Activated T-helper 2 cell treated with anti-CD3 and anti-CD28 coated beads, Interferon-gamma antibody, Interleukin-2, Interleukin-4, amounts not matched to agents 10 μg/mL and 5 μg/mL and 100 μg/mL, durations not matched to agents 14 hours and 24 hours and 36 hours (primary cell): ENCODE data around the gene MYO3A. TPM values are rescaled to one million over a fixed set of nuclear protein-coding genes. Genes with fewer than 3 reads are reported as not detected.

Experiments
- DNase-seq: peaks from one replicate; pipeline ENCODE4 v3.0.0; 2021; ENCODE audit warnings: low spot score
- H3K27ac Mint-ChIP-seq: one replicate; pipeline ENCODE4 v1.8.0; 2021; ENCODE audit warnings: mixed read lengths
- H3K27me3 Mint-ChIP-seq: one replicate; pipeline ENCODE4 v1.8.0; 2021; ENCODE audit warnings: low read depth, mixed read lengths
- H3K36me3 Mint-ChIP-seq: one replicate; pipeline ENCODE4 v1.8.0; 2021; ENCODE audit warnings: low read depth, mixed read lengths
- H3K4me1 Mint-ChIP-seq: one replicate; pipeline ENCODE4 v1.8.0; 2021; ENCODE audit warnings: low read depth, mixed read lengths
- H3K4me3 Mint-ChIP-seq: one replicate; pipeline ENCODE4 v1.8.0; 2021; ENCODE audit warnings: low read depth, mild to moderate bottlenecking, moderate library complexity, mixed read lengths
- H3K9me3 Mint-ChIP-seq: one replicate; pipeline ENCODE4 v1.8.0; 2021; ENCODE audit warnings: mixed read lengths
- intact Hi-C: fragments of 100-400 bp; cut with micrococcal nuclease; formaldehyde crosslinking; loops from one replicate; pipeline ENCODE4 v1.15.1; 2023
- total RNA-seq: library from RNA; stranded (reverse); gene quantifications from 2 replicates; pipeline ENCODE4 v1.2.3, GENCODE V29; 2022

The MYO3A gene
- total RNA-seq, 1 donor from 2014 or later, result not detected

- intact Hi-C loops, result no loop called here
- Mint-ChIP-seq H3K9me3 (no peaks in the 10 kb centered on the region), H3K36me3 (no peaks in the 10 kb centered on the region), H3K4me3 (no peak overlapping the region), H3K27ac (no peak overlapping the region), H3K27me3 (peaks cover 55% of the 10 kb centered on the region), H3K4me1 (peaks cover 14% of the 10 kb centered on the region)
- no peak for DNase-seq
Measured at GRCh38 chr10:26212511-26212910, 278.5 kb downstream of the MYO3A start.

DNA sequence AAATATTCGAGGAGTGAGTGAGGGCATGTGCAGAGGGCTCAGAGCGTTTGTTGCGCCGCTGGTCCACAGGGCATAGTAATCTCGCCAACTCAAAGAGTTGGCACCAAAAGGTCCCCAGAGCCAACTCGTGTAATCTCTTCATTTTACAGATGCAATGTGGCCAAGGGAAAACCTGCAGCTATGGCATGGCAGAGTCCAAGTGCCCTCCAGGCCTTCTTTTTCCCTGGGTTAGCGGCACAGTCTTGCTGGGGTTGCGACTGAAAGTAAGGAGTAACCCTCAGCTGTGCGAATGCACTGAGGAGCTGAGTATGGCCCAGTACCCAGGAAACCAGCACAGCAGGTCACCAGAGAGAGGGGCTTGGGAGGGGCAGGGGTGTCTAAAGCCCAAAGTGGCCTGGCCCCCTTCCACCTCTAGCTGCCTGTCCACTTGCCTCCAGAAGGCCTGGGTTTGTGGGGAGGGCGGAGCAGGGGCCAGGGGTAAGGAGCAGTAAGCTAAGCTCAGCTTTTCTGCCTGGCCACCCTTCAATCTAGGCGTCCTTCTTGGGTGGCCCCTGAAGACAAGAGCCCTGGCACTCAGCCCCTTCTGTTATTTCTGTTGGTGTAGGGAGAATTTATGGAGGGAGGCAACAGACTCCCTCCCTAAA is 279.2 kb downstream of the MYO3A start:
- Mint-ChIP-seq H3K4me3 (no peak overlapping the region), H3K4me1 (peaks cover 14% of the 10 kb centered on the region), H3K36me3 (no peaks in the 10 kb centered on the region), H3K27me3 (peaks cover 59% of the 10 kb centered on the region), H3K27ac (no peak overlapping the region), H3K9me3 (no peaks in the 10 kb centered on the region)
- intact Hi-C loops, result no loop called here
- DNase-seq, result no peak

DNA sequence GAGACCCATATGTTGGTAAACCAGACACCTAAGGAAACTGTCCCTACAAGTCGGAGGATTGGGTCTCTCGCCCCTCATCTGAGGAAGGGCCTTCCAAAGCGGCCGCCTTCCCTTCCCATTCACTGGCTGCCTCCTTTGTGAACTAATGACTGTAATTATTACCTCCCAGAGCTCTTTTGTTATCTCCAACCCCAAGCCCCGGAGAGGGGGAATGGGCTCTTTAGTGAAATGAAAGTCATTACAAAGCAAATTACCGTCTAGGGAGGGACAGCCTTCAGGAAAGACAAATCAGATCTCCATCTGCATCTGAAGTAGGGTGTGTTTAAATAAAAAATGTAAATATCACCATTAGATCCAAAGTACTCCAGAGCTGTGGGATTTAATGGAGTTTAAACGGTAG is 280.0 kb downstream of the MYO3A start:
- H3K9me3 Mint-ChIP-seq, result no peaks in the 10 kb centered on the region
- H3K27me3 Mint-ChIP-seq, result peaks cover 66% of the 10 kb centered on the region
- intact Hi-C loops, result no loop called here
- no peak for DNase-seq
- no peak overlapping the region for H3K27ac Mint-ChIP-seq
- no peaks in the 10 kb centered on the region for H3K36me3 Mint-ChIP-seq
- no peak overlapping the region for H3K4me3 Mint-ChIP-seq
- H3K4me1 Mint-ChIP-seq, result peaks cover 18% of the 10 kb centered on the region

DNA sequence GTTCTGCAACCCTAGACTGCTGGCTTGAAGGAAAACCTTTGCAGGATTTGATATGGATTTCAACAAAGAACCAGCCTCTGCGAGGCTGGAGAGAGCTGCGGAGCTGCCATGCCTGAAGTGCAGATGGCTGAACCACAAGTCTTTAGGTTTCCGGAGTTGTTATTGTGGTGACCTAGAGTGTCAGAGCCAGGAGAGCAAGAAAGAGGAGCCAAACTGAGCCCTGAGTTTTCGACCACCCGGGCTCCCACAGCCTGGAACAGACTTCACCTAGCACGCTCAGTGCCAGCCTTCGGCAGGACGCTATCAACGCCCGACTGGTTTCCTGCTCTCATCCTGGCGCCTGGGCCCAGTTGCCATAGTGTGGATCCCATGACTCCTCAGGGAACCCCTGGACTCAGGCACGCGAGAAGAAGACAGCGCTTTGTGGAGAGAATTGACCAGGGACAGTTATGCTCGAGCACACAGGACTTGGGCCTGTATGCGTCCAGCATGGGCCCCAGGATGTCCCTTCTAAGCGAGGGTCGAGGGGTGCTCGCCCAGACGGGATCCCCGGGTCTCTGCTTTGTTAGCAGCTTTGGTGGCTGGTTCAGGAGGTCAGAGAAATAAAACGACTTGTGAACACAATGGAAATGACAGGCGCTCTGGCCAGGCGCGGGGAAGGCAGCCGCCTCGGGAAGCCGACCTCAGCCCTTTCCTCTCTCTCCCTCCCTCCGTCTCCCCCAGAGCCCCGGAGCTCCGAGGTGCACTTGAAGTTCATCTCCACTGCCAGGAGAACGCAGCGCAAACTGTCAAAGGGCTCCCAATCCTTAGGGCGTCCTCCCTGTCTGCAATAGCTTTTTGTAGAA is 280.7 kb downstream of the MYO3A start:
- H3K27ac Mint-ChIP-seq, result no peak overlapping the region
- H3K27me3 Mint-ChIP-seq, result peaks cover 73% of the 10 kb centered on the region
- H3K36me3 Mint-ChIP-seq, result no peaks in the 10 kb centered on the region
- H3K9me3 Mint-ChIP-seq, result no peaks in the 10 kb centered on the region
- intact Hi-C loops, result loop anchor here (5.0 kb wide), 1 partner anchor 1533 kb away; the partner anchor contains the start of gene MKX
- H3K4me3 Mint-ChIP-seq, result no peak overlapping the region
- H3K4me1 Mint-ChIP-seq, result peaks cover 18% of the 10 kb centered on the region
- DNase-seq, result no peak

DNA sequence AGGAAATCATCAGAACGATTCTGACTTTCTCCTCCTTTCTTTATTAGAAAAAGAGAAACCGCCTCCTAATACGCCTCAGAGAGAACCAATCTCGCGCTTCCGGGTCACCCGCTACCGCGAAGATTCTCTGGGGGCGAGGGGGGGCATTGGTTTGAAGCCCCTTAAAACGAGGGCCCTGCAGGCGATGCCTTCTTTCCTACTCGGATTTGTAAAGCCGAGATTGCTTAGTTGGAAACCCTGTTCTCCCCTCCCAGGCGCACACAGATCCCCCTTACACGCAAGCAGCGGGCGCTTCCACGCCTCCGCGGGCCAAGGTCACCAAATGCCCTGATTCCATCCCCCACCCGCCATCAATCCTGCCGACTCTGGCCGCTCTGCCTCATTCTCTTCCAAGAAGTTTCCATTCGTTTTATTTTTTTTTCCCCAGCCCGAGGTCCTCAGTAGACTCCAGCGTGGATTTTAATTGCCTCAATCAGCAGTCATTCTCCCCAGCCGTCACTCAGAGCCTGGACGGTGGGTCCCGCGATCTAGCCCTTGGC is 281.4 kb downstream of the MYO3A start:
- intact Hi-C loops, result loop anchor here (5.0 kb wide), 1 partner anchor 1532 kb away; the partner anchor contains the start of gene MKX
- Mint-ChIP-seq H3K4me3 (no peak overlapping the region), H3K27me3 (peaks cover 79% of the 10 kb centered on the region), H3K4me1 (peaks cover 18% of the 10 kb centered on the region), H3K27ac (no peak overlapping the region), H3K36me3 (no peaks in the 10 kb centered on the region), H3K9me3 (no peaks in the 10 kb centered on the region)
- no peak for DNase-seq

GRCh38 chr10:26215935-26216584 is 282.0 kb downstream of the MYO3A start:
- peaks cover 85% of the 10 kb centered on the region for H3K27me3 Mint-ChIP-seq
- no peak for DNase-seq
- no peaks in the 10 kb centered on the region for H3K36me3 Mint-ChIP-seq
- H3K4me3 Mint-ChIP-seq, result no peak overlapping the region
- no peaks in the 10 kb centered on the region for H3K9me3 Mint-ChIP-seq
- intact Hi-C loops, result loop anchor here (5.0 kb wide), 1 partner anchor 1531 kb away; the partner anchor contains the start of gene MKX
- peaks cover 18% of the 10 kb centered on the region for H3K4me1 Mint-ChIP-seq
- H3K27ac Mint-ChIP-seq, result no peak overlapping the region

DNA sequence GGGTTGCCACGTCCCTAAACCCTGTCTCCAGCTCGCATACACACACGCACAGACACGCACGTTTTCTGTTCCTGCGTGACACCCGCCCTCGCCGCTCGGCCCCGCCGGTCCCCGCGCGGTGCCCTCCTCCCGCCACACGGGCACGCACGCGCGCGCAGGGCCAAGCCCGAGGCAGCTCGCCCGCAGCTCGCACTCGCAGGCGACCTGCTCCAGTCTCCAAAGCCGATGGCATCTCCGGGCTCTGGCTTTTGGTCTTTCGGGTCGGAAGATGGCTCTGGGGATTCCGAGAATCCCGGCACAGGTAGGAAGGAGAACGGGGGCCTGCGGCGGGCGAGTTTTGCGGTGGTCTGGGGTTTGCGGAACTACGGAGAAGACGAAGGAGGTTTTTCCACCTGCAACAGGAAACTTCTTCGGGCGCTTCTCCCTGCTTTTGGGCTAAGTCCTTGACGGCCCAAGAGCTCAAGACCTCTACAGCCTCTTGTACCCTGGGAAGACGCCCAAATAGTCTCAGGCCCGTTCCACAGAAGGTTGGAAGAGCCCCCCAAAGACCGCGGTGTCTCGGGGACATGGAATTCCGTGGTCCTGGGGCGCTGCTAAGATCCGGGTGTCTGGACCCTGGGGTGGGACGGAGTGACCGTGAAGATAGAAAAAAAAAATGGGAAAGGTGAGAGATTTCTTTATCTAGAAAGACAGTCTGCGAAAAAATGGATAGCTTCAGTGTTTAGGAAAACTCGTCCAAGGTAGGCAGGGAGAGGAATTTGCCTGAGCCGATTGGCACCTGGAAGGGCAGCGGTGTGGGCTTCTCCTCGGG is 282.8 kb downstream of the MYO3A start, which contains the start of gene GAD2:
Gene GAD2, plus strand, starts transcription at position 190 of the 811 bp plus-strand sequence. Its CDS starts 36 bp downstream, at position 226.
- Mint-ChIP-seq H3K27ac (no peak within 1 kb of the TSS), H3K27me3 (peaks cover 89% of the 10 kb centered on the region)
- intact Hi-C loops, result loop anchor here (5.0 kb wide), 1 partner anchor 1531 kb away; the partner anchor contains the start of gene MKX

DNA sequence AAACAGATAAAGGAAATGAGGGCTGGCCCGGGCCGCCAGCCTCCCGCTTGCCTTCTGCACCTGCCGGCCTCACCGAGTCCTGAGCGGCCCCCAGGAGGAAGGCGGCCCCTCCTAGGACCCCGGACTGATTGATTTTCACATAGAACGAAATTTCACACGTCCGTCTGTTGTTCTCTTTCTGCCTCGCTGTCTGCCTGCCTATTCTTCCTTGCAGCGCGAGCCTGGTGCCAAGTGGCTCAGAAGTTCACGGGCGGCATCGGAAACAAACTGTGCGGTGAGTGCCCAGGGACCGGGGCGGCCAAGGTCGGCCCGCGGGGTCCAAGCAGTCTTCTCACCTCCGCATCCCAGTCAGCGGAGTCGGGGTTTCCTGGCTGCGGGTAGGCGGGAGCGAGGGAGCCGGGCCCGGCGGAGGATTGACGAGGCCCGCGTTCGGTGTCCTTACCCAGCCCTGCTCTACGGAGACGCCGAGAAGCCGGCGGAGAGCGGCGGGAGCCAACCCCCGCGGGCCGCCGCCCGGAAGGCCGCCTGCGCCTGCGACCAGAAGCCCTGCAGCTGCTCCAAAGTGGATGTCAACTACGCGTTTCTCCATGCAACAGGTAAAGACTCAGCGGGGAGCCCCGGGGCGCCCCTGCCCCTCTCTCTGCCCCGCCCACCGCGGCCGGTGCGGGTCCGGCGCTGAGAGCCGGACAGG is 283.5 kb downstream of the MYO3A start:
- no peak for DNase-seq
- no peak overlapping the region for H3K4me3 Mint-ChIP-seq
- peaks cover 91% of the 10 kb centered on the region for H3K27me3 Mint-ChIP-seq
- no peaks in the 10 kb centered on the region for H3K9me3 Mint-ChIP-seq
- H3K4me1 Mint-ChIP-seq, result peaks cover 18% of the 10 kb centered on the region
- H3K36me3 Mint-ChIP-seq, result no peaks in the 10 kb centered on the region
- H3K27ac Mint-ChIP-seq, result no peak overlapping the region
- intact Hi-C loops, result loop anchor here (5.0 kb wide), 1 partner anchor 1530 kb away; the partner anchor contains the start of gene MKX

More for the DNA sequence above, 282.8 kb downstream of the MYO3A start, which contains the start of gene GAD2:
- Mint-ChIP-seq H3K9me3 (no peaks in the 10 kb centered on the region), H3K4me1 (peaks cover 18% of the 10 kb centered on the region), H3K4me3 (no peak within 1 kb of the TSS), H3K36me3 (no peaks in the 10 kb centered on the region)
- no peak for DNase-seq

DNA sequence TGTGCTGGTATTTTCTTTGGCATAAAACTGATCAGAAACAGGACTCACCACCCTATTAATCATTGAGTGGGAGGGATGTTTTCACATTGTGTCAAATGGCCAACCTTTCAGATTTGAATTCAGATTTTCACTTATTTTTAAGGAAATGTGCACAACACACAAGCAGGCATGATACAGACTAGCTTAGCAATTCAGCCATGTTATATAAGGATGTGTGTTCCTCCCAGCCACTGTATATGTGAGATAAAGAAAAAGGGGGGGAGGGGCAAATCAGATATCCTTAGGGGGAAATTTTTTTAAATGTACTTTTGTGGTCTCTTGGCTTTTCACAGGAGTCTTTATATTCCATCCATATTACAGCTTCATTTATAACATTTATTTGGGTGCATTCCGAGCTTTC is 285.6 kb downstream of the MYO3A start:
- Mint-ChIP-seq H3K27me3 (peaks cover 91% of the 10 kb centered on the region), H3K4me3 (no peak overlapping the region), H3K4me1 (peaks cover 18% of the 10 kb centered on the region), H3K9me3 (no peaks in the 10 kb centered on the region), H3K27ac (no peak overlapping the region), H3K36me3 (no peaks in the 10 kb centered on the region)
- no peak for DNase-seq
- intact Hi-C loops, result loop anchor here (5.0 kb wide), 1 partner anchor 1528 kb away; the partner anchor contains the start of gene MKX

- Mint-ChIP-seq H3K9me3 (no peaks in the 10 kb centered on the region), H3K4me3 (no peak overlapping the region), H3K27ac (no peak overlapping the region), H3K4me1 (peaks cover 11% of the 10 kb centered on the region), H3K27me3 (peaks cover 82% of the 10 kb centered on the region), H3K36me3 (no peaks in the 10 kb centered on the region)
- intact Hi-C loops, result no loop called here
- no peak for DNase-seq
Measured at GRCh38 chr10:26220901-26221300, 286.9 kb downstream of the MYO3A start.

GRCh38 chr10:26221541-26221940 is 287.5 kb downstream of the MYO3A start:
- Mint-ChIP-seq H3K9me3 (no peaks in the 10 kb centered on the region), H3K4me3 (no peak overlapping the region), H3K36me3 (no peaks in the 10 kb centered on the region), H3K27ac (no peak overlapping the region), H3K27me3 (peaks cover 76% of the 10 kb centered on the region), H3K4me1 (peaks cover 7% of the 10 kb centered on the region)
- DNase-seq, result no peak
- intact Hi-C loops, result no loop called here
